RWPE1 (cell line): ENCODE data around the gene ARHGEF1.
"Not testable (repeated sequence)": the region's sequence is repeated elsewhere in the genome, so short reads cannot be mapped to it uniquely, and the experiment has no call there.

Experiments
- CTCF ChIA-PET: fragments of 350-600 bp; sonication (Branson Sonifier 250); formaldehyde crosslinking; extraction: SDS; loops from one replicate; lab custom pipeline; 2021; lab: Yijun Ruan, JAX
- POLR2A ChIA-PET: fragments of 400-600 bp; formaldehyde crosslinking; extraction: SDS; loops from one replicate; lab custom pipeline; 2020; ENCODE audit warnings: antibody characterized with exemption; ENCODE audit not compliant: low non-redundant PET; lab: Yijun Ruan, JAX
- DNase-seq: peaks from one replicate; pipeline ENCODE4 v3.0.0; 2012; ENCODE audit warnings: low spot score
- H3K27ac ChIP-seq: fragments of 450-650 bp; 2 replicates; pipeline ENCODE4 v1.5.1; 2017
- CTCF ChIP-seq: fragments of 450-650 bp; conservative IDR thresholded peaks from 2 replicates; pipeline ENCODE4 v1.5.1; 2017; ENCODE audit warnings: low read depth, mild to moderate bottlenecking

Gene ARHGEF1

GRCh38 chr19:41910992-41911888 lies 28.3 kb downstream of the ARHGEF1 start:
- H3K27ac ChIP-seq: no peak overlapping the region
- ChIA-PET CTCF (interaction anchor here (0.5 to 0.7 kb wide), 4 partner anchors 9 to 522 kb away, joined by 3 to 6 read pairs (median 3); partner anchors contain the start of gene ERFL), POLR2A (no interaction called here)
- DNase-seq: no peak
- no peak for TF ChIP-seq CTCF

- CTCF ChIA-PET: interaction anchor here (0.5 to 0.7 kb wide), 3 partner anchors 16 to 29 kb away, joined by 3 to 6 read pairs (median 3); partner anchors contain the start of gene ERFL
- no peak overlapping the region for H3K27ac ChIP-seq
- POLR2A ChIA-PET: no interaction called here
- DNase-seq: no peak
- no peak for TF ChIP-seq CTCF
Observed at GRCh38 chr19:41911889-41912731, 29.1 kb downstream of the ARHGEF1 start.

- H3K27ac ChIP-seq: no peak overlapping the region
- POLR2A ChIA-PET: no interaction called here
- no peak for TF ChIP-seq CTCF
- DNase-seq: no peak
- CTCF ChIA-PET: no interaction called here
Observed at GRCh38 chr19:41912899-41913537, 30.0 kb downstream of the ARHGEF1 start.

- no peak for DNase-seq
- ChIA-PET POLR2A (no interaction called here), CTCF (no interaction called here)
- no peak overlapping the region for H3K27ac ChIP-seq
- no peak for TF ChIP-seq CTCF
Observed at GRCh38 chr19:41913538-41914423, 30.8 kb downstream of the ARHGEF1 start.

DNA sequence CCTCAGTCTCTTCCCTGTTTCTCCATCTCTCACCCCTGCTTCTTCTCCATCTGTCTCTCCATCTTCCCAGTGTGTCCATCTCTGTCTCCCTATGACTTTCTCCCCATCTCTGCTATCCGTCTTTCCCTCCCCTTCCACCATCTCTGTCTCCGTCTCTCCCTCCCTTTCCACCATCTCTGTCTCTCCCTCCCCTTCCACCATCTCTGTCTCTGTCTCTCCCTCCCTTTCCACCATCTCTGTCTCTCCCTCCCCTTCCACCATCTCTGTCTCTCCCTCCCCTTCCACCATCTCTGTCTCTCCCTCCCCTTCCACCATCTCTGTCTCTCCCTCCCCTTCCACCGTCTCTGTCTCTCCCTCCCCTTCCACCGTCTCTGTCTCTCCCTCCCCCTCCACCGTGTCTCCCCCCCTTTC lies 31.4 kb downstream of the ARHGEF1 start:
- CTCF ChIA-PET, H3K27ac ChIP-seq, POLR2A ChIA-PET, DNase-seq: not testable (repeated sequence)
